ENCODE data around the gene CAPN7.

CAPN7 gene

GRCh38 chr3:15214758-15215157, 8.7 kb downstream of the CAPN7 start:
- TF ChIP-seq CTCF (conservative IDR thresholded peaks at IDR 0.05; ENCODE audit: low read length): no peak
- DNase-seq (ENCODE audit: low read depth): no peak

GRCh38 chr3:15215996-15216395, 9.9 kb downstream of the CAPN7 start:
- no peak overlapping the region for H3K4me3 ChIP-seq (ENCODE audit: low read length)
- peak; percentile 54 for DNase-seq (ENCODE audit: low read depth)
- no peak for TF ChIP-seq CTCF (conservative IDR thresholded peaks at IDR 0.05; ENCODE audit: low read length)

More at GRCh38 chr3:15214758-15215157, 8.7 kb downstream of the CAPN7 start:
- no peak overlapping the region for H3K4me3 ChIP-seq (ENCODE audit: low read length)

- H3K4me3 ChIP-seq (ENCODE audit: low read length): no peak overlapping the region
- TF ChIP-seq CTCF (conservative IDR thresholded peaks at IDR 0.05; ENCODE audit: low read length): no peak
- DNase-seq (ENCODE audit: low read depth): no peak
Observed at GRCh38 chr3:15216501-15216900, 10.5 kb downstream of the CAPN7 start.

- no peak for TF ChIP-seq CTCF (conservative IDR thresholded peaks at IDR 0.05; ENCODE audit: low read length)
- no peak overlapping the region for H3K4me3 ChIP-seq (ENCODE audit: low read length)
- no peak for DNase-seq (ENCODE audit: low read depth)
Observed at GRCh38 chr3:15217011-15217671, 11.1 kb downstream of the CAPN7 start.

- TF ChIP-seq CTCF (conservative IDR thresholded peaks at IDR 0.05; ENCODE audit: low read length): no peak
- no peak for DNase-seq (ENCODE audit: low read depth)
- H3K4me3 ChIP-seq (ENCODE audit: low read length): no peak overlapping the region
Observed at GRCh38 chr3:15217841-15218267, 11.8 kb downstream of the CAPN7 start.

- TF ChIP-seq CTCF (conservative IDR thresholded peaks at IDR 0.05; ENCODE audit: low read length): no peak
- H3K4me3 ChIP-seq (ENCODE audit: low read length): no peak overlapping the region
- no peak for DNase-seq (ENCODE audit: low read depth)
Observed at GRCh38 chr3:15218689-15219088, 12.6 kb downstream of the CAPN7 start.

- TF ChIP-seq CTCF (conservative IDR thresholded peaks at IDR 0.05; ENCODE audit: low read length): no peak
- no peak overlapping the region for H3K4me3 ChIP-seq (ENCODE audit: low read length)
- DNase-seq (ENCODE audit: low read depth): no peak
Observed at GRCh38 chr3:15220056-15220455, 14.0 kb downstream of the CAPN7 start.

Measured in AG10803 (cell line).